ENCODE measurements around the gene GUCY1A2.
"Not testable (repeated sequence)": the region's sequence is repeated elsewhere in the genome, so short reads cannot be mapped to it uniquely, and the experiment has no call there.

The GUCY1A2 gene

GRCh38 chr11:106904826-106905225 lies 113.5 kb downstream of the GUCY1A2 start:
- Mint-ChIP-seq H3K9me3 (peaks cover 6% of the 10 kb centered on the region), H3K4me1 (no peaks in the 10 kb centered on the region), H3K27me3 (no peaks in the 10 kb centered on the region), H3K36me3 (ENCODE audit: insufficient read depth) (no peaks in the 10 kb centered on the region), H3K4me3 (no peak overlapping the region), H3K27ac (ENCODE audit: low read depth) (no peak overlapping the region)
- DNase-seq (ENCODE audit: low spot score in 2 of 2): no peak
- ATAC-seq (replicated peaks; ENCODE audit: extremely low read depth, poor library complexity, severe bottlenecking): no peak

- Mint-ChIP-seq H3K4me1 (no peaks in the 10 kb centered on the region), H3K4me3 (no peak overlapping the region)
- DNase-seq (ENCODE audit: low spot score in 2 of 2): no peak
Measured at GRCh38 chr11:106889718-106890117, 128.6 kb downstream of the GUCY1A2 start.

GRCh38 chr11:106888386-106888785 lies 129.9 kb downstream of the GUCY1A2 start:
- DNase-seq (ENCODE audit: low spot score in 2 of 2) (no peak), ATAC-seq (replicated peaks; ENCODE audit: extremely low read depth, poor library complexity, severe bottlenecking) (no peak)
- no peaks in the 10 kb centered on the region for H3K27me3 Mint-ChIP-seq
- H3K4me1 Mint-ChIP-seq: no peaks in the 10 kb centered on the region
- no peaks in the 10 kb centered on the region for H3K36me3 Mint-ChIP-seq (ENCODE audit: insufficient read depth)
- H3K4me3 Mint-ChIP-seq: no peak overlapping the region
- H3K27ac Mint-ChIP-seq (ENCODE audit: low read depth): no peak overlapping the region
- H3K9me3 Mint-ChIP-seq: peaks cover 13% of the 10 kb centered on the region

More at GRCh38 chr11:106889718-106890117, 128.6 kb downstream of the GUCY1A2 start:
- H3K27ac Mint-ChIP-seq (ENCODE audit: low read depth): no peak overlapping the region
- H3K9me3 Mint-ChIP-seq: peaks cover 10% of the 10 kb centered on the region
- ATAC-seq (replicated peaks; ENCODE audit: extremely low read depth, poor library complexity, severe bottlenecking): no peak
- no peaks in the 10 kb centered on the region for H3K27me3 Mint-ChIP-seq
- no peaks in the 10 kb centered on the region for H3K36me3 Mint-ChIP-seq (ENCODE audit: insufficient read depth)

GRCh38 chr11:106883693-106884092 lies 134.6 kb downstream of the GUCY1A2 start:
- H3K36me3 Mint-ChIP-seq (ENCODE audit: insufficient read depth); H3K27ac Mint-ChIP-seq (ENCODE audit: low read depth); DNase-seq (ENCODE audit: low spot score in 2 of 2); H3K4me1 Mint-ChIP-seq; ATAC-seq (replicated peaks; ENCODE audit: extremely low read depth, poor library complexity, severe bottlenecking); H3K4me3 Mint-ChIP-seq; H3K27me3 Mint-ChIP-seq: not testable (repeated sequence)
- peaks cover 27% of the 10 kb centered on the region for H3K9me3 Mint-ChIP-seq

- DNase-seq (ENCODE audit: low spot score in 2 of 2) (no peak), ATAC-seq (replicated peaks; ENCODE audit: extremely low read depth, poor library complexity, severe bottlenecking) (no peak)
- Mint-ChIP-seq H3K4me3 (no peak overlapping the region), H3K4me1 (no peaks in the 10 kb centered on the region), H3K36me3 (ENCODE audit: insufficient read depth) (no peaks in the 10 kb centered on the region), H3K9me3 (peaks cover 40% of the 10 kb centered on the region), H3K27ac (ENCODE audit: low read depth) (no peak overlapping the region), H3K27me3 (no peaks in the 10 kb centered on the region)
Measured at GRCh38 chr11:106879832-106880546, 138.3 kb downstream of the GUCY1A2 start.

- ATAC-seq (replicated peaks; ENCODE audit: extremely low read depth, poor library complexity, severe bottlenecking) (no peak), DNase-seq (ENCODE audit: low spot score in 2 of 2) (no peak)
- Mint-ChIP-seq H3K36me3 (ENCODE audit: insufficient read depth) (no peaks in the 10 kb centered on the region), H3K9me3 (peaks cover 35% of the 10 kb centered on the region), H3K4me3 (no peak overlapping the region), H3K27me3 (no peaks in the 10 kb centered on the region), H3K4me1 (no peaks in the 10 kb centered on the region), H3K27ac (ENCODE audit: low read depth) (no peak overlapping the region)
Measured at GRCh38 chr11:106879029-106879428, 139.2 kb downstream of the GUCY1A2 start.

GRCh38 chr11:106875013-106875412 lies 143.3 kb downstream of the GUCY1A2 start:
- H3K27ac Mint-ChIP-seq (ENCODE audit: low read depth): no peak overlapping the region
- H3K27me3 Mint-ChIP-seq: no peaks in the 10 kb centered on the region
- H3K36me3 Mint-ChIP-seq (ENCODE audit: insufficient read depth): no peaks in the 10 kb centered on the region
- H3K9me3 Mint-ChIP-seq: peaks cover 25% of the 10 kb centered on the region
- DNase-seq (ENCODE audit: low spot score in 2 of 2) (no peak), ATAC-seq (replicated peaks; ENCODE audit: extremely low read depth, poor library complexity, severe bottlenecking) (no peak)
- no peaks in the 10 kb centered on the region for H3K4me1 Mint-ChIP-seq
- no peak overlapping the region for H3K4me3 Mint-ChIP-seq

- H3K36me3 Mint-ChIP-seq (ENCODE audit: insufficient read depth): no peaks in the 10 kb centered on the region
- no peaks in the 10 kb centered on the region for H3K27me3 Mint-ChIP-seq
- no peak for ATAC-seq (replicated peaks; ENCODE audit: extremely low read depth, poor library complexity, severe bottlenecking)
- no peak overlapping the region for H3K27ac Mint-ChIP-seq (ENCODE audit: low read depth)
- peaks cover 7% of the 10 kb centered on the region for H3K9me3 Mint-ChIP-seq
- DNase-seq (ENCODE audit: low spot score in 2 of 2): no peak
- H3K4me1 Mint-ChIP-seq: no peaks in the 10 kb centered on the region
- H3K4me3 Mint-ChIP-seq: no peak overlapping the region
Measured at GRCh38 chr11:106872246-106872645, 146.0 kb downstream of the GUCY1A2 start.

GRCh38 chr11:106858200-106858599 lies 160.1 kb downstream of the GUCY1A2 start:
- H3K9me3 Mint-ChIP-seq: peaks cover 28% of the 10 kb centered on the region
- H3K27me3 Mint-ChIP-seq: no peaks in the 10 kb centered on the region
- no peaks in the 10 kb centered on the region for H3K4me1 Mint-ChIP-seq
- ATAC-seq (replicated peaks; ENCODE audit: extremely low read depth, poor library complexity, severe bottlenecking) (no peak), DNase-seq (ENCODE audit: low spot score in 2 of 2) (no peak)
- no peak overlapping the region for H3K4me3 Mint-ChIP-seq
- no peak overlapping the region for H3K27ac Mint-ChIP-seq (ENCODE audit: low read depth)
- H3K36me3 Mint-ChIP-seq (ENCODE audit: insufficient read depth): peaks cover 2% of the 10 kb centered on the region

- H3K27ac Mint-ChIP-seq (ENCODE audit: low read depth): no peak overlapping the region
- no peaks in the 10 kb centered on the region for H3K4me1 Mint-ChIP-seq
- peaks cover 36% of the 10 kb centered on the region for H3K9me3 Mint-ChIP-seq
Measured at GRCh38 chr11:106856566-106856965, 161.7 kb downstream of the GUCY1A2 start.

GRCh38 chr11:106854429-106854828 lies 163.8 kb downstream of the GUCY1A2 start:
- H3K36me3 Mint-ChIP-seq (ENCODE audit: insufficient read depth): peaks cover 2% of the 10 kb centered on the region
- H3K27me3 Mint-ChIP-seq: no peaks in the 10 kb centered on the region
- H3K27ac Mint-ChIP-seq (ENCODE audit: low read depth): no peak overlapping the region
- peaks cover 42% of the 10 kb centered on the region for H3K9me3 Mint-ChIP-seq
- H3K4me3 Mint-ChIP-seq: no peak overlapping the region
- ATAC-seq (replicated peaks; ENCODE audit: extremely low read depth, poor library complexity, severe bottlenecking): no peak
- H3K4me1 Mint-ChIP-seq: no peaks in the 10 kb centered on the region
- DNase-seq (ENCODE audit: low spot score in 2 of 2): no peak

More at GRCh38 chr11:106856566-106856965, 161.7 kb downstream of the GUCY1A2 start:
- Mint-ChIP-seq H3K4me3 (no peak overlapping the region), H3K36me3 (ENCODE audit: insufficient read depth) (peaks cover 2% of the 10 kb centered on the region), H3K27me3 (no peaks in the 10 kb centered on the region)
- DNase-seq (ENCODE audit: low spot score in 2 of 2) (no peak), ATAC-seq (replicated peaks; ENCODE audit: extremely low read depth, poor library complexity, severe bottlenecking) (no peak)

GRCh38 chr11:106853850-106854401 lies 164.3 kb downstream of the GUCY1A2 start:
- H3K4me3 Mint-ChIP-seq: no peak overlapping the region
- ATAC-seq (replicated peaks; ENCODE audit: extremely low read depth, poor library complexity, severe bottlenecking) (no peak), DNase-seq (ENCODE audit: low spot score in 2 of 2) (no peak)
- H3K27me3 Mint-ChIP-seq: no peaks in the 10 kb centered on the region
- H3K27ac Mint-ChIP-seq (ENCODE audit: low read depth): no peak overlapping the region
- peaks cover 2% of the 10 kb centered on the region for H3K36me3 Mint-ChIP-seq (ENCODE audit: insufficient read depth)
- no peaks in the 10 kb centered on the region for H3K4me1 Mint-ChIP-seq
- peaks cover 42% of the 10 kb centered on the region for H3K9me3 Mint-ChIP-seq

GRCh38 chr11:106852779-106853178 lies 165.5 kb downstream of the GUCY1A2 start:
- ATAC-seq (replicated peaks; ENCODE audit: extremely low read depth, poor library complexity, severe bottlenecking) (no peak), DNase-seq (ENCODE audit: low spot score in 2 of 2) (no peak)
- H3K36me3 Mint-ChIP-seq (ENCODE audit: insufficient read depth): peaks cover 2% of the 10 kb centered on the region
- no peaks in the 10 kb centered on the region for H3K4me1 Mint-ChIP-seq
- no peak overlapping the region for H3K27ac Mint-ChIP-seq (ENCODE audit: low read depth)
- H3K4me3 Mint-ChIP-seq: no peak overlapping the region
- peaks cover 42% of the 10 kb centered on the region for H3K9me3 Mint-ChIP-seq
- no peaks in the 10 kb centered on the region for H3K27me3 Mint-ChIP-seq

All from central memory CD8-positive, alpha-beta T cell (primary cell).